ENCODE results near the gene PDCD1LG2. TPM values are rescaled to one million over a fixed set of nuclear protein-coding genes. Genes with fewer than 3 reads are reported as not detected.
"Not testable (repeated sequence)": the region's sequence is repeated elsewhere in the genome, so short reads cannot be mapped to it uniquely, and the experiment has no call there.

PDCD1LG2 gene
- total RNA-seq, 1 donor: under 0.01 TPM

DNA sequence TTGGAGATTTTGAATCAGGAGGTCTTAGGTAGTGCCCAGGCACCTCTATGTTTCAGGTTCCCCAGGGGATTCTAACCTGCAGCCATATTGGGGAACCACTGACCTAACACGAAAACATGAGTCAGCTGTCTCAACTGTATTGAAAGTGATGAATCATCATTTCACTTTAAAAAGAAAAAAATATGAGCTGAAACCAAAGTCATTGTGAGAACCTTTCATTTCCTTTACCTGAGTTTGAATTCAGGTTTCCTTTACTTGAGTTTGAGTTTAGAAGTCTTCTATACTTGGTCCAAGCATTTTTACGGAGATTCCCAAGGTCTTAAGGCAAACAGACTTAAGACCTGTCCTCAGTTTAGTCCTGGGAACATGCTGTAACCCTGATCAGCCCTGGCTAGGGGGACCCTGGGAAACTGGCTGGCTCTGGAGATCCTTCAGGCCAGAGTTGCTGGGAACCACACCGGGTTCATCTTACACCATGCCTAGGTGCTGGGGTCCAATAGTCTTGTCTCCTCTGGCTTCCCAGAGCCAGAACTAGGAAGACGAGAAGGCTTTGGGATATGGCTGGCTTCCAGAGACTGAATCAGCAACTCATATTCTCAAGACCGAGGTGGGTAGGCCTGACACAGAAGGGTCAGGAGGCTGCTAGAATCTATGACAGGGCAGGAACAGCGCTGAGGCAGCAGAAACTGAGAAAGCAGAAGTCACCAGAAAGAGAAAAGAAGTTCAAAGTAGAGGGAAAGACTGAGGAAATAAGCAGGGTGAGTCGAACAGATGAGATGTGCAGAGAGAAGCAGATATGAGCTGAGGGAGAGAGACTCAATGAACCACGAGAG lies 16.4 kb upstream of the PDCD1LG2 start:
- peak in 2 of 3 donors; percentile 76 to 79 for DNase-seq (ENCODE audit: low read depth in 2 of 3, low spot score in 2 of 3)

GRCh38 chr9:5494765-5495164 lies 15.6 kb upstream of the PDCD1LG2 start:
- not testable (repeated sequence) for DNase-seq (ENCODE audit: low read depth in 2 of 3, low spot score in 2 of 3)

GRCh38 chr9:5499157-5499556 lies 11.2 kb upstream of the PDCD1LG2 start:
- DNase-seq (ENCODE audit: low read depth in 2 of 3, low spot score in 2 of 3): no peak

DNA sequence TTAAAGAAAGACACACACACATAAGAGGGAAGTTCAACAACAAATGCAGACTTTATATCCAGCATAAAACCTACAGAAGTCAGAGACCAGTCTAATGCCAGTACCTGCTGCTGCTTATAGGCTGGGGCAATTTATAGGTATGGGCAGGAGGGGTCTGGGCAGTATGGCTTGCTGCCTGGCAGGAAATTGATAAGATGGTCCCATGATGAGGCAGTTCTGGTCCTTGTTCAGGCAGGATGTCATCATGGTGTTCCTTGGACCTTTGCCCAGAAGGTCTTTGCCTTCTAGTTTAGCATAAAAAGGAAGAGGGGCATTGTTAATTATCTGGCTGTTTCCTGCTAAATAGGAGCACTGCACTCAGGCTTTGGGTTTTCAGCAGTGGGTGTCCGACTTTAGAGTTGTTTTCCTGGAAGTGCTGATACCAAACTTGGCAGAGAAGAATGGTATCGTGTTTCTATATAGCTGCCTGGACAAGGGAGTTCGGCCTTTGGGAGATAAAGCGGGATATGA lies 10.4 kb upstream of the PDCD1LG2 start:
- DNase-seq (ENCODE audit: low read depth in 2 of 3, low spot score in 2 of 3): peak in 2 of 3 donors; percentile 94 to 98

- DNase-seq (ENCODE audit: low read depth in 2 of 3, low spot score in 2 of 3): peak in 2 of 3 donors; percentile 52 to 54
Observed at GRCh38 chr9:5500441-5501235, 9.7 kb upstream of the PDCD1LG2 start.

GRCh38 chr9:5502553-5502952 lies 7.8 kb upstream of the PDCD1LG2 start:
- no peak for DNase-seq (ENCODE audit: low read depth in 2 of 3, low spot score in 2 of 3)

DNA sequence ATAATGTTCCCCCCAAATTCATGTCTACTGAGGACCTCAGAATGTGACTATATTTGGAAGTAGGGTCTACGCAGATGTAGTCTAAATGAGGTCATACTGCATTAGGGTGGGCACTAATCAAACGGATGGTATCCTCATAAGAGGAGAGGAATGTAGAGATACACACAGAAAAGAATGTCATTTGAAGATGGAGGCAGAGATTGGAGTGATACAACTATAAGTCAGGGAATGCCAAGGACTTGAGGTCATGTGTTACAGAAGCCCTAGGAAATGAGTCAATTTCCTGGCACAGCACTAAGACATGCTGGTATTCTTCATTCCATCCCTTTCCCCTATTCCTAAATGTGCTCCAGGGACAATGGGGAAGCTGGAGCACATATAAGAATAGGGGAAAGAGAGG lies 758 bp upstream of the PDCD1LG2 start:
- DNase-seq (ENCODE audit: low read depth in 2 of 3, low spot score in 2 of 3): no peak

- no peak for DNase-seq (ENCODE audit: low read depth in 2 of 3, low spot score in 2 of 3)
Observed at GRCh38 chr9:5510989-5511388, 658 bp downstream of the PDCD1LG2 start.

DNA sequence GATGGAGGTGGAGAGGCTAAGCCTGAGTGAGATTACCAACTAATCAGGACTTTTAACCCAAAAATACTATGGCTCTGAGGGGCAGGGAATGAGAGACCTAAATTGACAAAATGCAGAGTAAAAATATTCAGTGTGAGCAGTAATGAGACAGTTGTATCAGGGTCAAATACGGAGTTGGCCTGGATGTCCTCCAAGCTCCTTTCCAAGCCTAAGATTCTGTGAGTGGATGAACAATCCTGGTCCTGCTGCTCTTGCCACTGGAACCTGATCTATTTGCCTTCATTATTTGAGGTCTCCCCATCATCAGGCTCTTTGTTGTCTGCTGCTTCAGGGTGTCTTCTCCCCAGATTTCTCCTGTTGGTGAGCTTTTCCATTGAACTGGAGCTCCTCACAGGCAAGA lies 1.1 kb downstream of the PDCD1LG2 start:
- DNase-seq (ENCODE audit: low read depth in 2 of 3, low spot score in 2 of 3): no peak

GRCh38 chr9:5511935-5512580 lies 1.7 kb downstream of the PDCD1LG2 start:
- DNase-seq (ENCODE audit: low read depth in 2 of 3, low spot score in 2 of 3): no peak

GRCh38 chr9:5512658-5513452 lies 2.5 kb downstream of the PDCD1LG2 start:
- no peak for DNase-seq (ENCODE audit: low read depth in 2 of 3, low spot score in 2 of 3)

DNA sequence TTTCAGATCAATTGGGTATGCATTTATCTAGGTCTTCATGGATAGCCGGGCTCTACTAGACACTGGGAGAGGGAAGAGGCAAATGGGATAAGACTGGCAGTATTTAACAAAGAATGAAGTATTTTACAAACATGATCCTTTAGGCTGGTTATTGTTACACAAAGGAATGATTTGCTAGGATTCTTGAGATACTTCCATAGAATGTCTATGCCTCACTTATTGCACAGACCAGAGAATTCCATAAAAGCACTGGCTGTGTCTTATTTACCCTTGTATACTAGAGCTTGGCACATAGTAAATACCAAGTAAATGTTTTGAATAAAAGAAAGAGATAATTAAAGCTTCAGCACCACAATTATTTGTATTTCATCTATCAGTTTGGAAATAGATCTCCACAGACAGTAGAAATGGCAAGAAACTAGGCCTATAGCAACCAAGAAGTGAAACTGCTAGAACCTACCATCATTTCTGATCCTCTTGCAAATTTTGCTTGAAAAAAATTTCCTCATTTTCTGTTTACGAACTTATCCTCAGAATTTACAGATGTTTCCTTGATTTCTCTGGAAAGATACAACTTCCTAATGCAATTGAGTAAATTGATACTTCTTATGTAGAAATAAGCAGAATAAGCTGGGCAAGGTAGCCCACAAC lies 3.8 kb downstream of the PDCD1LG2 start:
- no peak for DNase-seq (ENCODE audit: low read depth in 2 of 3, low spot score in 2 of 3)

GRCh38 chr9:5514617-5515260 lies 4.4 kb downstream of the PDCD1LG2 start:
- DNase-seq (ENCODE audit: low read depth in 2 of 3, low spot score in 2 of 3): no peak

DNA sequence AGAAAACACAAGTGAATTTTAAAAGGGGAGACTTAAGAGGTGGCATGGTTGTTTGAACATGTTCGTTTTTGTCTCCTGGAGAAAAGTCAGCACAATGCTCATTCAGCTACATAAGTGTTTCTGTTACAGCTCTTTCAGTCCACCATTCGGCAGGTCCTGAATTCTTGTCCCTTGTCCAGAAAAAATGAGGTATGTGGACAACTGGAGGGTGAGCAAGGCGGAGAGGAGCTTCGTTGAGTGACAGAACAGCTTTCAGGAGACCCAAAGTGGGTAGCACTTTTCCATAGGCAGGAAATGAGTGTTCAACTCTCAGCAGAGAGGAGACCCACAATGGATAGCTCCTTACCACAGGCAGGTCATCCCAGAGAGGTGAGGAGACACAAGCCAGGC lies 4.9 kb downstream of the PDCD1LG2 start:
- no peak for DNase-seq (ENCODE audit: low read depth in 2 of 3, low spot score in 2 of 3)

DNA sequence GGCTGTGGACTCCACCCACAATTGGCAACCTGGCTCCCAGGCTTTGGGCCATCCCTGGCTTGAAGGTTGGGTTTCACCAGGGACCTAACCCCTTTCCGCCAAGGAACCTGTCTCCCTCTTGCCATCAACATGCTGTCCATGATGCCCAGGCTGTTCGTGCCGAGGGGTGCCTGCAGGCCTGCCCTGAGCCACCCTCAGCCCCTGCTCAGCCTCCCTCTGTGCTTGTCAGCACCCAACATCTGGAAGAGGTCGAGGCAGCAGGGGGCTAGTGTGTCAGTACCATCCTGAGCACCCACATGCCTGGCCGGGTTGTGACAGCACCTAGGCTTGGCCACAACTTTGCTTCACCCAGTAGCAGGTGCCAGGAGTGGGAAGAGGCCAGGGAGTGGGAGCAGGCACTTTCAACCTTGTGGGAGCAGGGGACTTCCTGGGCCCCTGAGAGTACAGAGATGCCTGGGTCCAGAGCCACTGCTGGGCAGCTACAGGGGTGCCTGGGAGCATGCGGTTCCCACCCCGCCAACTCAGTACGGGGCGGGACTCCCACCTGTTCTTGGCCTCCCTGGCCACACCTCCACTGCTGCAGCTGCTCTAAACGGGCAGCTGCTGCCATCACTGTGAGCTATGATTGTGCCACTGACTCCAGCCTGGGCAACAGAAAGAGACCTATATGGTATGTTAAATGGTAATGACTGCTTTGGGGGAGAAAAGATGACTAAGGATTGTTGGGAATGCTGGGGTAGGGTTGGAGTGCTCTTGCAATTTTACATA lies 6.3 kb downstream of the PDCD1LG2 start:
- DNase-seq (ENCODE audit: low read depth in 2 of 3, low spot score in 2 of 3): no peak

DNA sequence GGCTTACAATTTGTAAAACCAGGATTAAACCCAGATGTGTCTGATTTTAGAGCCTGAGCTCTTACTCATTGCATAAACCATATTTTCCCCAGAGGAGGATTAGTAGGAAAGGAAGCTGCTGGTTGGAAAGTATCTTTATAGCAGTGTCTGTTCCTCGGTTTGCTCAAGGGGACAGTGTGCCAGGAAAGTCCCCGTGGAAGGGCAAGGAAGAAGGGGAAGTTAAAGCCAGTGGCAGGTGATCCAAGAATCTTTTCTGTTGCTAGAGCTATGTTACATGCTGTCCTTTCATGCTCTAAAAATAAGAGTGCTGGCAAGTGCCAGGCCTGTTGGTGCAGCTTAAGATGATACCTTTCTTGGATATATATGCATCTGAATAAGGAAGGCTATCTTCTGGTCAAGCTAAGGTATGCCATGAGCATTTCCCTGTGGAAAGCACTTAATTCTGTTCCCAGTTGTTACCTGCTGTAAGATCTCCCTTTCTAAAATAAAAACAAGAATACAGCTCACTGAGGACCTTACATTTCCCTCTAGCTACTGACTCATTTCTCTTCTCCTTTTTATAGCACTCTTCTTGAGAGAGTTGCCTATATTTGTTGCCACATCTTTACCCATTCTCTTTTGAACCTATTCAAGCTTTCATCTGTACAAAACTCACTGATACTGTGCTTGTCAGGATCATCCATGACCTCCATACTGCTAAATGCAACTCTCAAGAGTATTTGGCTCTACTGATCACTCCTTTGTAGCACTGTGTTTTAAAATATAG lies 8.0 kb downstream of the PDCD1LG2 start:
- no peak for DNase-seq (ENCODE audit: low read depth in 2 of 3, low spot score in 2 of 3)

DNA sequence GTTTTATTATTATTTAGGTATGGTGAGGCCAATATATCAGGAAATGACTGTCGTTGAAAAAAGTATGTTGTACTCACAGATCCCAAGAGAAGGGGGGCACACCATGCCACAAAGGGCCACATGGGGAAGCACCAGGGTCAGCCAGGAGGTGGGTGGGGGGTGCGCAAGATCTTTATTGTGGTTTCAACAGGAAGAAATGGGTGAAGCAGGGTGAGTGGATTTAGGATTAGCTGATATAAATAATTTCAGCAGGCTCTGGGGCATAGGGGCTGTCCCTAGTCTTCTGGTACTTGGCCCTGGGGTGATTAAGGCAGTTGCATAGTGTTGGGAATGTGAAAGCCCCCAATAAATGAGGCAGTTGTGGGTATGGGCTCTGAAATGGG lies 8.6 kb downstream of the PDCD1LG2 start:
- peak in 2 of 3 donors; percentile 51 to 75 for DNase-seq (ENCODE audit: low read depth in 2 of 3, low spot score in 2 of 3)

GRCh38 chr9:5524090-5524489 lies 13.8 kb downstream of the PDCD1LG2 start:
- DNase-seq (ENCODE audit: low read depth in 2 of 3, low spot score in 2 of 3): no peak
